BLaER1 (cell line): Measurements from ENCODE around the gene PIP5K1A.

Experiments
- H3K27ac ChIP-seq: shearing (Covaris generic); formaldehyde crosslinking; 2 replicates; pipeline ENCODE4 v1.8.1; 2022
- H3K27me3 ChIP-seq: shearing (Covaris generic); formaldehyde crosslinking; 2 replicates; pipeline ENCODE4 v1.8.1; 2022
- H3K36me3 ChIP-seq: shearing (Covaris generic); formaldehyde crosslinking; 2 replicates; pipeline ENCODE4 v1.8.1; 2022
- H3K4me1 ChIP-seq: shearing (Covaris generic); formaldehyde crosslinking; 2 replicates; pipeline ENCODE4 v1.8.1; 2022
- H3K4me2 ChIP-seq: shearing (Covaris generic); formaldehyde crosslinking; 2 replicates; pipeline ENCODE4 v1.8.1; 2022
- H3K4me3 ChIP-seq: shearing (Covaris generic); formaldehyde crosslinking; 2 replicates; pipeline ENCODE4 v1.8.1; 2022
- H3K9ac ChIP-seq: shearing (Covaris generic); formaldehyde crosslinking; 2 replicates; pipeline ENCODE4 v1.8.1; 2022
- H3K9me3 ChIP-seq: shearing (Covaris generic); formaldehyde crosslinking; 2 replicates; pipeline ENCODE4 v1.8.1; 2022
- H4K20me1 ChIP-seq: shearing (Covaris generic); formaldehyde crosslinking; 2 replicates; pipeline ENCODE4 v1.8.1; 2022
- Cebpa-rat ChIP-seq: shearing (Covaris generic); IDR thresholded peaks from 2 replicates; pipeline ENCODE4 v1.8.1; 2022

Gene PIP5K1A

DNA sequence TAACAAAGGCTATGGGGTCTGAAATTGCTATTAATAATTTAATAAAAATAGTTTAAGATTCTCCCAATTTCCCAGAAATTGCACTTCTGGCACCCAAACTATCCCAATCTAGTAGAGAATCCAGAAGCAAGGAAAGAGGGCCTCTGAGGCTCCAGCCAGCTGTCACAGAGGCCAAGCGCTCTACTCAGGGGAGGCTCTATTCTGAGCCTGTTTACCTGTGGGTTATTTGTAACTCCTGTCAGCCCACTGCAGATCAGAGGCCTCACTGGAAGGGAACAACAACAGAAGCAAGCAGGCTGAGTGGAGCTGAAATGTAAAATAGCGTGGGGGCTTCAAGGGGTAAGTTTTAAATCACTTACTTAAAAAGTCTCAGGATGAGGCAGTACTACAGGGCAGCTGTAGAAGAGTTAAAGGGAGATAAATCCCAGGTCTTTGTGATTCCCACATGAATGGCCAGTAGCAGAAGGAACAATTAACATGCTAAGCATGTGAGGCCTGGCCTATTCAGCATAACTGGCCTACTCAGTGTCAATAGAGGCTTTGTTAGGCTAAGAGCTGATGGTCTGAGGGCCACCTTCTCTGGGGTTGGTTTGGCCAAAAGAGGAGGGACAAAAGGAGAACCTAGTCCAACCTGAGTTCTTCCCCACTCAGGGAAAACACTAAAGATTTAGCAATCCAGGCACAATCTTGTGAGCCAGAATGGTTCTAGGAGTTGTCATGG, 96.5 kb downstream of the PIP5K1A start:
- H4K20me1 ChIP-seq: peaks cover 26% of the 10 kb centered on the region
- no peaks in the 10 kb centered on the region for H3K9me3 ChIP-seq
- H3K4me3 ChIP-seq: no peak overlapping the region
- peaks cover 53% of the 10 kb centered on the region for H3K4me1 ChIP-seq
- peaks cover 84% of the 10 kb centered on the region for H3K36me3 ChIP-seq
- no peak for TF ChIP-seq Cebpa-rat
- no peaks in the 10 kb centered on the region for H3K27me3 ChIP-seq
- peak overlapping the region; percentile 90; the same call in 1 of the 2 replicates for H3K27ac ChIP-seq
- H3K4me2 ChIP-seq: peak overlapping the region; percentile 93
- no peak overlapping the region for H3K9ac ChIP-seq
